AG04449 (cell line): ENCODE measurements around the gene NCCRP1.
"Not testable (repeated sequence)": the region's sequence is repeated elsewhere in the genome, so short reads cannot be mapped to it uniquely, and the experiment has no call there.

Source experiments
- CTCF ChIA-PET: fragments of 350-600 bp; formaldehyde crosslinking; extraction: SDS; loops from one replicate; lab custom pipeline; 2021; ENCODE audit warnings: antibody characterized with exemption; lab: Yijun Ruan, JAX
- POLR2A ChIA-PET: fragments of 400-600, 350-600 bp; formaldehyde crosslinking; extraction: SDS; loops from one replicate; lab custom pipeline; 2020; ENCODE audit warnings: antibody characterized with exemption, inconsistent platforms; lab: Yijun Ruan, JAX
- DNase-seq: peaks from one replicate; pipeline ENCODE4 v3.0.0-alpha.2; 2010; ENCODE audit warnings: low read depth, low spot score
- H3K4me3 ChIP-seq: 2 replicates; pipeline ENCODE4 v1.5.1; 2011; ENCODE audit warnings: low read depth, mild to moderate bottlenecking, control low read depth, low read length
- TF ChIP-seq, protein P1 (sequence below): IDR thresholded peaks from one replicate; pipeline ENCODE4 v1.5.1; 2011; ENCODE audit warnings: mild to moderate bottlenecking, moderate library complexity, low read length, control low read depth, inconsistent platforms; ENCODE audit not compliant: insufficient read depth; ENCODE audit errors: missing control alignments

Gene NCCRP1

DNA sequence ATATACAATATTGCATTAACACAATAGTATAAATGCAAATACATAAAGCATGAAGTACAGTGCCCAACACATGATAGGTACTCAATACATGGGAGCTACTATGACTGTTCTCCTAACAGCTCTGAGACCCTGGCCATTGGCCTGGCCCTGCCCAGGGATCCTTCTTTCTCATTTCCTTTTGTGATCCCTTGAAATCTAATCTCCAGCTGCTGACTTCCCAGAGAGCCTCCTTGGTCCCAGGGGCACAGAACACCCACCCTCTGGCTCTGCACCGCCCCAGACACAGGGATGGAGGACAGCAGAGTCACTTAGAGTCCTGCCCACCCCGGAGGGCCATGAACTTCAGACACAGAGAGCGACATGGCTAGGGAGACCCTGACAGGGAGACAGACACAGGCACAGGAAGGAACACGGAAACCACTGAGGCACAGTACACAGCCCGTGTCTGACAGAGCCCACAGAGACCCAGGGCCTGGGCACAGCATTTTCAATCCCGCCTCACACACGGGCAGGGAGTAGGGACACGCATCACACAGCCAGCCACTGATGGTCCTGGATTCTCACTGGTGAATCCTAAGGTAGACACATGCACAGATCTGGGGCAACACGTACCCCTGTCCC is 11.5 kb downstream of the NCCRP1 start:
- no peak for DNase-seq
- TF ChIP-seq, protein P1, sequence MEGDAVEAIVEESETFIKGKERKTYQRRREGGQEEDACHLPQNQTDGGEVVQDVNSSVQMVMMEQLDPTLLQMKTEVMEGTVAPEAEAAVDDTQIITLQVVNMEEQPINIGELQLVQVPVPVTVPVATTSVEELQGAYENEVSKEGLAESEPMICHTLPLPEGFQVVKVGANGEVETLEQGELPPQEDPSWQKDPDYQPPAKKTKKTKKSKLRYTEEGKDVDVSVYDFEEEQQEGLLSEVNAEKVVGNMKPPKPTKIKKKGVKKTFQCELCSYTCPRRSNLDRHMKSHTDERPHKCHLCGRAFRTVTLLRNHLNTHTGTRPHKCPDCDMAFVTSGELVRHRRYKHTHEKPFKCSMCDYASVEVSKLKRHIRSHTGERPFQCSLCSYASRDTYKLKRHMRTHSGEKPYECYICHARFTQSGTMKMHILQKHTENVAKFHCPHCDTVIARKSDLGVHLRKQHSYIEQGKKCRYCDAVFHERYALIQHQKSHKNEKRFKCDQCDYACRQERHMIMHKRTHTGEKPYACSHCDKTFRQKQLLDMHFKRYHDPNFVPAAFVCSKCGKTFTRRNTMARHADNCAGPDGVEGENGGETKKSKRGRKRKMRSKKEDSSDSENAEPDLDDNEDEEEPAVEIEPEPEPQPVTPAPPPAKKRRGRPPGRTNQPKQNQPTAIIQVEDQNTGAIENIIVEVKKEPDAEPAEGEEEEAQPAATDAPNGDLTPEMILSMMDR: no peak
- CTCF ChIA-PET: no interaction called here
- H3K4me3 ChIP-seq: no peak overlapping the region
- POLR2A ChIA-PET: no interaction called here

DNA sequence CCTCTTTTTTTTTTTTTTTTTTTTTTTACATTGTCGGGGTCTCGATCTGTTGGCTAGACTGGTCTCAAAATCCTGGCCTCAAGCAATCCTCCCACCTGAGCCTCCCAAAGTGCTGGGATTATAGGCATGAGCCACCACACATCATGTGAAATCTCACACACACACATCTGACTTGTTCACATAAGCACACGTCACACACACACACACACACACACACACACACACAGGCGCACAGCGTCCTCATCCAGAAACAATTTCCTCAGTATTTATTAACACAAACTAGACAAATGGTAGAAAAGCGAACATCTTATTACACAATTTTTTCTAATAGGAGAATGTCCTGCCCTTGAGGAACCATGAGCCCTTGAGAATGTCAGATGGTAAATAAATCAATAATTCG is 12.4 kb downstream of the NCCRP1 start:
- DNase-seq: no peak
- no peak overlapping the region for H3K4me3 ChIP-seq
- TF ChIP-seq, protein P1: no peak
- ChIA-PET CTCF (no interaction called here), POLR2A (no interaction called here)

DNA sequence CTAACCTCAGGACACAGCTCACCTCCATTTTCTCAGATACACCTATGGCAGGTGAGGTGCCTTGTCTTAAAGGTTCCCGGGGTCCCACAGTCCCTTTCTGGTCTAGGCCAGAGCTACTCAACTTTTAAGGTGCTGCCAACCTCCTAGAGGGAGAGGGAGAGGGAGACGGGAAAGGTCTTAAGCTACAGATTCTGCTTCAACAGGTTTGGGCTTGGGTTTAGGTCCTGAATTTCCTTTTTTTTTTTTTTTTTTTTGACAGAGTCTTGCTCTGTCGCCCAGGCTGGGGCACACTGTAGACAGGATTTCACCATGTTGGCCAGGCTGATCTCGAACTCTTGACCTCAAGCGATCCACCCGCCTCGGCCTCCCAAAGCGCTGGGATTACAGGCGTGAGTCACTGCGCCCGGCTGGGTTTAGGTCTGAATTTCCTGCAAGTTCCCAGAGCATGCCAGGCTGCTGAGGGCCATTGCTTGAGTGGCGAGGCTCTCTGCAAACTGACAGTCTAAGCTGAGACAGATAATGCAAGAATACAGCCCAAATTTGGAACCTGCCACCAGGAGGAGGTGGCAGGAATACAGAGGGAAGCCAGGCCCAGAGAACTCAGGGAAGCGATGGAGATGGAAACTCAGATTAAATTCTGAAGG is 15.1 kb downstream of the NCCRP1 start:
- CTCF ChIA-PET: interaction anchor here (2.4 kb wide), 1 partner anchor 116 kb away, joined by 9 read pairs; no protein-coding TSS in a partner anchor
- TF ChIP-seq, protein P1: no peak
- DNase-seq: no peak
- POLR2A ChIA-PET: no interaction called here
- no peak overlapping the region for H3K4me3 ChIP-seq

DNA sequence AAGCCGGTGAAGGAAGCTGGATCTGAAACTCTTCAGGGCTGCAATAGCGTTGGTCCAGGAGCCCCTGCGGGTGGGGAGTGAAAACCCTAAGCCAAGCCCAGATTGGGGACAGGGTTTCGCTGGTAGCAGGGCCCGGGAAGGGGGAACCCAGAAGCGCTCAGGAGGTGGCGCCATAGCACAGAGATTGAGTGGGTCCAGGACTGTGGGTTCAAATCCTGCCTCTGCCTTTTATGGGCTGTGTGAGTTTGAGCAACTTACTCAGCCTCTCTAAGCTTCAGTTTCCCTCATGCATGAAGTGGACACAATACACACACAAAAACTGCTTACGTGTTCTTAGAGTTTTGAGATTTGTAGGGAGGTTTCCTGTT is 15.6 kb downstream of the NCCRP1 start:
- ChIA-PET POLR2A (no interaction called here), CTCF (interaction anchor here (2.4 kb wide), 1 partner anchor 116 kb away, joined by 9 read pairs; no protein-coding TSS in a partner anchor)
- TF ChIP-seq, protein P1: peak; percentile 16
- H3K4me3 ChIP-seq: no peak overlapping the region
- DNase-seq: no peak

DNA sequence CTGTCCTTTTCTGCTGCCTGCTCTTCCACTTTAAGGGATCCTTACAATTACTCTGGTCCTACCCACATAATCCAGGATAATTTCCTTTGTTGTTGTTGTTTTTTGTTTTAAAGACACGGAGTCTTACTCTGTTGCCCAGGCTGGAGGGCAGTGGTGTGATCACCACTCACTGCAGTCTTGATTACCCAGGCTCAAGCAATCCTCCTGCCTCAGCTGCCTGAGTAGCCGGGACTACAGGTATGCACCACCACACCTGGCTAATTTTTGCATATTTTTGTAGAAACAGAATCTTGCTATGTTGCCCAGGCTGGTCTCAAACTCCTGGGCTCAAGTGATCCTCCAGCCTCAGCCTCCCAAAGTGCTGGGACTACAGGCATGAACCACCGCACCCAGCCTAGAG is 18.6 kb downstream of the NCCRP1 start:
- CTCF ChIA-PET: interaction anchor here (1.5 to 1.6 kb wide), 2 partner anchors 28 to 112 kb away, joined by 3 to 4 read pairs; no protein-coding TSS in a partner anchor
- POLR2A ChIA-PET: not testable (repeated sequence)

DNA sequence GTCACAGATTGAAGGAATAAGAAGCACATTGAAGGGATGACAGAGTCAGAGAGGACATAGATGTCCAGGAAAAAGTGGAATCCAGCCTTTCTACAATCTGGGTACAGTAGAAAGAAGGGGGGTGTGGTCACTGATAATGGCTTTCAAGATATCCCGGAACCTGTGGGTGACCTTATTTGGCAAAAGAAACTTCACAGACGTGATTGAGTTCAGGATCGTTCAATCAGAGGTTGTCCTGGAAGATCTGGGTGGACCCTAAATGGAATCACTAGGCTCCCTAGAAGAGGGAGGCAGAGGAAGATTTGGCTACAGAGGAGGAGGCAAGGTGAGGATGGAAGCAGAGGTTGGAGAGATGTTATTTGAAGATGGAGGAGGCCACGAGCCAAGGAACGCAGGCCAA is 20.3 kb downstream of the NCCRP1 start:
- no peak overlapping the region for H3K4me3 ChIP-seq
- DNase-seq: no peak
- TF ChIP-seq, protein P1: no peak
- CTCF ChIA-PET: no interaction called here
- POLR2A ChIA-PET: no interaction called here

More for the DNA sequence above, 18.6 kb downstream of the NCCRP1 start:
- DNase-seq, H3K4me3 ChIP-seq: not testable (repeated sequence)
